Stomach (tissue), 4 donors: ENCODE data around the gene CSAD.
"Not testable (repeated sequence)": the region's sequence is repeated elsewhere in the genome, so short reads cannot be mapped to it uniquely, and the experiment has no call there.

Experiments
- CTCF ChIP-seq, 7 experiments: fragments of 450-650 bp in 4 of 7; fragments of 200-600 bp in 3 of 7; sonication (generic) in 3 of 7; IDR thresholded peaks; one replicate each; pipeline ENCODE4 v1.5.1; 2016 to 2019; ENCODE audit warnings: antibody characterized with exemption in 7 of 7, control low read depth in 2 of 7, mild to moderate bottlenecking in 1 of 7
- EP300 ChIP-seq: sonication (generic); formaldehyde crosslinking; IDR thresholded peaks from one replicate; pipeline ENCODE4 v1.6.1; 2017; ENCODE audit warnings: antibody characterized with exemption
- POLR2A ChIP-seq, 4 donors: fragments of 450-650 bp; IDR thresholded peaks; one replicate each; pipeline ENCODE4 v1.6.1; 2016; ENCODE audit warnings: antibody characterized with exemption in 4 of 4, control low read depth in 2 of 4, mild to moderate bottlenecking in 1 of 4, moderate library complexity in 1 of 4
- POLR2AphosphoS5 ChIP-seq, 3 donors: sonication (generic); formaldehyde crosslinking; IDR thresholded peaks; one replicate each; pipeline ENCODE4 v1.6.1; 2016; ENCODE audit warnings: antibody characterized with exemption in 3 of 3

- TF ChIP-seq CTCF (IDR thresholded peaks at IDR 0.05); EP300; POLR2A (IDR thresholded peaks at IDR 0.05); POLR2AphosphoS5 (IDR thresholded peaks at IDR 0.05): not testable (repeated sequence)
Observed at GRCh38 chr12:53202316-53202715, 21.6 kb upstream of the CSAD start.
